ENCODE data around the gene PURA.

Gene PURA

DNA sequence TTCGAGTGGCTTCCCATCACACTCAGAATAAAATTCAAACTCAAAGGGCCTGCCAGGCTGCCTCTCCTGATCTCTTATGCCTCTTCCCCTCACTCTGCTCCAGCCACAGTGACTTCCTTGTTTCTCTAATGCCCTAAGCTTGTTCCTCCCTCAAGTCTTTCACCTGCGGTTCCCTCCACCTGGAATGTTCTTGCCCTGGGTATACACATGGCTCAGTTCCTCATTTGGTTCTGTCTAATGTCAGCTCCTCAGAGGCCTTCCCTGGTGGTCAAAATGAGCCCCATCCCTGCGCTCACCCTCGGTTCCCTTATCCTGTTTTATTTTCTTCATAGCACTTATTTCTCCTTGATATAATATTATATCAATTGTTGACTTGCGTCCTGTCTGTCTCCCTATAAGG, 48.4 kb downstream of the PURA start:
- Histone ChIP-seq H2BK120ac (ENCODE audit: low read depth, low read length) (no peak overlapping the region), H2BK15ac (replicated peaks; ENCODE audit: low read depth) (no peak overlapping the region), H3K23ac (ENCODE audit: low read length) (no peak overlapping the region), H2BK5ac (ENCODE audit: low read length) (no peak overlapping the region), H3K4me1 (ENCODE audit: control insufficient read depth, low read depth, low read length) (no peaks in the 10 kb centered on the region), H3K9ac (ENCODE audit: low read length) (no peak overlapping the region), H3K18ac (ENCODE audit: low read length) (no peak overlapping the region), H3K4me2 (ENCODE audit: low read length) (no peak overlapping the region), H3K4me3 (ENCODE audit: low read length) (no peak overlapping the region), H4K8ac (ENCODE audit: low read depth, low read length) (no peak overlapping the region), H3K27ac (ENCODE audit: low read depth, low read length) (no peak overlapping the region), H3K36me3 (ENCODE audit: control insufficient read depth, insufficient read depth, low read length) (no peaks in the 10 kb centered on the region), H4K5ac (ENCODE audit: low read length) (no peak overlapping the region), H3K56ac (ENCODE audit: low read length) (no peak overlapping the region), H2AK5ac (ENCODE audit: low read length) (no peak overlapping the region), H3K79me2 (ENCODE audit: control insufficient read depth, insufficient read depth, low read length) (no peaks in the 10 kb centered on the region), H3K27me3 (ENCODE audit: insufficient read depth, low read length, poor library complexity) (no peaks in the 10 kb centered on the region), H3K79me1 (ENCODE audit: low read length) (no peaks in the 10 kb centered on the region), H3K4ac (ENCODE audit: low read depth, low read length) (no peak overlapping the region)
- DNase-seq, result no peak
- WGBS (ENCODE audit: extremely low coverage, insufficient coverage, low lambda C conversion rate), result no CpG with 5 or more reads among the region's 5 CpGs

DNA sequence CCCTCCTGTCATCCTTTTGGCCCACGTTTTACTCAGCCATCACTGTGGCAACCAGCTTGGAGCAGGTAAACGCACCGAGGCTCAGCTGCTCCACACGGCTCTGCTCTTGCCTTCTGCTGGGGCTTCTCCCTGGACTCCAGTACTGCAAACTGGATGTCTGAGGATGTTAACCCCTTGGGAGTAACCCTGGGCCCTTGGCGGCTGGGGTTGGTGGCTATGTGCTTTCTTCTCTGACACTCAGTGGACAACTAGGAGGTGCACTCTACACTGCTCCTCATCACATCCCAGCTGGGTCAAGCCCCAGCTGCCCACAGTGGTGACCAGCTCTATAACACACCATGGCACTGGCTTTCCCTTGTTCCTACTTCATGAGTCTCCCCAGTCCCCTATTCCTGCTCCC, 48.9 kb downstream of the PURA start:
- H2BK5ac ChIP-seq (ENCODE audit: low read length), result no peak overlapping the region

DNA sequence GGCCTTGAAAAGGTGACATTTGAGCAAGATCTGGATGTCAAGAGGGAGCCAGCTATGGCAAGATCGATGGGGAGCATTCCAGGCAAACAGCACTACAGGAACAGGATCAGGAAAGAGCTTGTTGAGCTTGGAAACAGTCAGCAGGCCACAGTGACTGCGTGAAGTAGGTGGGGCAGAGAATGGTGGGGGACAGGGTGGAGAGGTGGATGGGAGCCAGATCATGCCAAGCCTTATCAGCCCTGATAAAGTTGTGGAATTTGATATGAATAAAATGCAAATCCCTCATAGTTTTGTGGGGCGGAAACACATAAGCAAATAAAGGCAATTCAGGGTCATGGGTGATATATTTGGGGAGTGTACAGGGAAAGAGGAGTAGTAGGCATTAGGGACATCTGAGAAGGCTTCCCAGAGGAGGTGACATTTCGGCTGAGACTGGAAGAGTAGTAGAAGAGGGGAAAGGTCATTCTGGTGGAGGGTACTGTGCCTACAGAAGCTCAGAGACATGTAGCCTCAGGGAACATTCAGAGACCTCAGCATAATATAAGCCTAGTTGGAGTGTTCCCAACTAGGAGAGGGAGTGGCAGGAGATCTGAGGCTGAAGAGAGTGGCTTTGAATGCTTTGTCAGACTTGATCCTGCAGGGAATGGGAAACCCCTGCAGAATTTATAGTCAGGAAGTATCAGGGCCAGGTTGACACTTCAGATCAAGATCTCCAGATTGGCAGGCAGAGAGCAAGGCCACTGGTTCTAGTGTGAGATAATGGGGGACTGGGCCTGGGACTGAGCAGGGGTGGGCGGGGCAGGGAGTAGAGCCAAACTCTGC, 51.4 kb downstream of the PURA start:
- no peak overlapping the region for H2BK5ac ChIP-seq (ENCODE audit: low read length)
- no peak overlapping the region for H3K23ac ChIP-seq (ENCODE audit: low read length)
- H4K8ac ChIP-seq (ENCODE audit: low read depth, low read length), result no peak overlapping the region
- no peak overlapping the region for H3K27ac ChIP-seq (ENCODE audit: low read depth, low read length)
- H3K9ac ChIP-seq (ENCODE audit: low read length), result no peak overlapping the region
- no peaks in the 10 kb centered on the region for H3K36me3 ChIP-seq (ENCODE audit: control insufficient read depth, insufficient read depth, low read length)
- no peak overlapping the region for H2BK120ac ChIP-seq (ENCODE audit: low read depth, low read length)
- no peak overlapping the region for H3K4ac ChIP-seq (ENCODE audit: low read depth, low read length)
- no peak overlapping the region for H3K56ac ChIP-seq (ENCODE audit: low read length)
- H3K79me2 ChIP-seq (ENCODE audit: control insufficient read depth, insufficient read depth, low read length), result no peaks in the 10 kb centered on the region
- H3K4me3 ChIP-seq (ENCODE audit: low read length), result no peak overlapping the region
- peak; percentile 54 for DNase-seq
- no peak overlapping the region for H2BK15ac ChIP-seq (replicated peaks; ENCODE audit: low read depth)
- no CpG with 5 or more reads among the region's 5 CpGs for WGBS (ENCODE audit: extremely low coverage, insufficient coverage, low lambda C conversion rate)
- no peak overlapping the region for H4K5ac ChIP-seq (ENCODE audit: low read length)
- no peaks in the 10 kb centered on the region for H3K79me1 ChIP-seq (ENCODE audit: low read length)
- H3K27me3 ChIP-seq (ENCODE audit: insufficient read depth, low read length, poor library complexity), result no peaks in the 10 kb centered on the region
- H3K4me1 ChIP-seq (ENCODE audit: control insufficient read depth, low read depth, low read length), result no peaks in the 10 kb centered on the region
- no peak overlapping the region for H3K18ac ChIP-seq (ENCODE audit: low read length)
- no peak overlapping the region for H2AK5ac ChIP-seq (ENCODE audit: low read length)
- no peak overlapping the region for H3K4me2 ChIP-seq (ENCODE audit: low read length)

More for the DNA sequence above, 48.9 kb downstream of the PURA start:
- no peak overlapping the region for H2AK5ac ChIP-seq (ENCODE audit: low read length)
- no peaks in the 10 kb centered on the region for H3K4me1 ChIP-seq (ENCODE audit: control insufficient read depth, low read depth, low read length)
- no peak overlapping the region for H3K4ac ChIP-seq (ENCODE audit: low read depth, low read length)
- H3K23ac ChIP-seq (ENCODE audit: low read length), result no peak overlapping the region
- H3K79me1 ChIP-seq (ENCODE audit: low read length), result no peaks in the 10 kb centered on the region
- no peak overlapping the region for H3K4me3 ChIP-seq (ENCODE audit: low read length)
- H3K18ac ChIP-seq (ENCODE audit: low read length), result no peak overlapping the region
- H3K27ac ChIP-seq (ENCODE audit: low read depth, low read length), result no peak overlapping the region
- no peak for DNase-seq
- no CpG with 5 or more reads among the region's 5 CpGs for WGBS (ENCODE audit: extremely low coverage, insufficient coverage, low lambda C conversion rate)
- no peak overlapping the region for H2BK120ac ChIP-seq (ENCODE audit: low read depth, low read length)
- no peak overlapping the region for H3K56ac ChIP-seq (ENCODE audit: low read length)
- no peak overlapping the region for H3K9ac ChIP-seq (ENCODE audit: low read length)
- H3K79me2 ChIP-seq (ENCODE audit: control insufficient read depth, insufficient read depth, low read length), result no peaks in the 10 kb centered on the region
- no peaks in the 10 kb centered on the region for H3K36me3 ChIP-seq (ENCODE audit: control insufficient read depth, insufficient read depth, low read length)
- H3K27me3 ChIP-seq (ENCODE audit: insufficient read depth, low read length, poor library complexity), result no peaks in the 10 kb centered on the region
- H4K5ac ChIP-seq (ENCODE audit: low read length), result no peak overlapping the region
- no peak overlapping the region for H2BK15ac ChIP-seq (replicated peaks; ENCODE audit: low read depth)
- no peak overlapping the region for H4K8ac ChIP-seq (ENCODE audit: low read depth, low read length)
- no peak overlapping the region for H3K4me2 ChIP-seq (ENCODE audit: low read length)

DNA sequence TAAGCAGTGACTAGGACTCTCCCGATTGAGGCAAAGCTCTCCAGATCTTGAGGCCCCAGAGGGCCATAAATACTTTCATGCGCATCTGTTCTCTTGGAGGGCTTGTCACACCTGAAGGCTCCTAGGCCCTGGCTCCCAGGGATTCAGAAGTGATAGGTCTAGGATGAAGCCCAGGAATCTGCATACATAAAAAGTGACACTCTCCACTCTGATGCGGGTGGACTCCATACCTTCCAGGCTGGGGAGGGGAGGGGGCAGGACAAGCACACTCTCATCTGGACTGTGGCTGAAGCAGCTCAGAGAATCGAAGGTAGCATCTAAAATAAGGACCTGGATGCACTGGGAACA, 52.0 kb downstream of the PURA start:
- Histone ChIP-seq H2BK15ac (replicated peaks; ENCODE audit: low read depth) (no peak overlapping the region), H3K27ac (ENCODE audit: low read depth, low read length) (no peak overlapping the region), H3K18ac (ENCODE audit: low read length) (no peak overlapping the region), H3K23ac (ENCODE audit: low read length) (no peak overlapping the region), H3K56ac (ENCODE audit: low read length) (no peak overlapping the region), H2AK5ac (ENCODE audit: low read length) (no peak overlapping the region), H3K79me1 (ENCODE audit: low read length) (no peaks in the 10 kb centered on the region), H3K27me3 (ENCODE audit: insufficient read depth, low read length, poor library complexity) (no peaks in the 10 kb centered on the region), H4K5ac (ENCODE audit: low read length) (no peak overlapping the region), H3K36me3 (ENCODE audit: control insufficient read depth, insufficient read depth, low read length) (no peaks in the 10 kb centered on the region), H3K9ac (ENCODE audit: low read length) (no peak overlapping the region), H3K4me2 (ENCODE audit: low read length) (no peak overlapping the region), H2BK5ac (ENCODE audit: low read length) (no peak overlapping the region), H3K4me1 (ENCODE audit: control insufficient read depth, low read depth, low read length) (no peaks in the 10 kb centered on the region), H3K4me3 (ENCODE audit: low read length) (no peak overlapping the region), H3K4ac (ENCODE audit: low read depth, low read length) (no peak overlapping the region), H3K79me2 (ENCODE audit: control insufficient read depth, insufficient read depth, low read length) (no peaks in the 10 kb centered on the region), H2BK120ac (ENCODE audit: low read depth, low read length) (no peak overlapping the region), H4K8ac (ENCODE audit: low read depth, low read length) (no peak overlapping the region)
- no peak for DNase-seq
- WGBS (ENCODE audit: extremely low coverage, insufficient coverage, low lambda C conversion rate), result no CpG with 5 or more reads among the region's 4 CpGs

DNA sequence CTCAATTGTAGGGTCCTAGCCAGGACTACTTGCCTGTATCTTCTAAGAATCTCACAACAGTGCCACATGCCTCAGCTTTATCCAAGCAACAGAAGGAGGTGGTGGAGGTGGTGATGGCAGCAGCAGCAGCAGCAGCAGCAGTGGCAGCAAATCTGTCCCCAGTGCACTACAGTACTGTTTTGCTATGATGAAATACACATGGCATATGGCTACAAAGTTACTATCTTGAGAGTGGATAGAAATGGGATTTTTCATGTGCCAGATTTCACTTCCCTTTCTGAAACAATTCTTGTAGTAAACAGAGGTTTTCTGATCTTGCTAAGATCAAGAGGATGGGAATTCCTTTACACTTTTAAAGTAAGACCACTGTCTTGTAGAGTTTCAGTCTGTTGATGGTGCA, 53.0 kb downstream of the PURA start:
- Histone ChIP-seq H2AK5ac (ENCODE audit: low read length) (no peak overlapping the region), H3K4ac (ENCODE audit: low read depth, low read length) (no peak overlapping the region), H3K4me1 (ENCODE audit: control insufficient read depth, low read depth, low read length) (no peaks in the 10 kb centered on the region), H3K36me3 (ENCODE audit: control insufficient read depth, insufficient read depth, low read length) (no peaks in the 10 kb centered on the region), H3K79me2 (ENCODE audit: control insufficient read depth, insufficient read depth, low read length) (no peaks in the 10 kb centered on the region), H3K56ac (ENCODE audit: low read length) (no peak overlapping the region), H3K27ac (ENCODE audit: low read depth, low read length) (no peak overlapping the region), H4K5ac (ENCODE audit: low read length) (no peak overlapping the region), H3K27me3 (ENCODE audit: insufficient read depth, low read length, poor library complexity) (no peaks in the 10 kb centered on the region), H3K18ac (ENCODE audit: low read length) (no peak overlapping the region), H4K8ac (ENCODE audit: low read depth, low read length) (no peak overlapping the region), H2BK15ac (replicated peaks; ENCODE audit: low read depth) (no peak overlapping the region), H3K79me1 (ENCODE audit: low read length) (no peaks in the 10 kb centered on the region), H3K4me3 (ENCODE audit: low read length) (no peak overlapping the region), H3K9ac (ENCODE audit: low read length) (no peak overlapping the region), H3K4me2 (ENCODE audit: low read length) (no peak overlapping the region), H2BK120ac (ENCODE audit: low read depth, low read length) (no peak overlapping the region), H3K23ac (ENCODE audit: low read length) (no peak overlapping the region), H2BK5ac (ENCODE audit: low read length) (no peak overlapping the region)
- no peak for DNase-seq

DNA sequence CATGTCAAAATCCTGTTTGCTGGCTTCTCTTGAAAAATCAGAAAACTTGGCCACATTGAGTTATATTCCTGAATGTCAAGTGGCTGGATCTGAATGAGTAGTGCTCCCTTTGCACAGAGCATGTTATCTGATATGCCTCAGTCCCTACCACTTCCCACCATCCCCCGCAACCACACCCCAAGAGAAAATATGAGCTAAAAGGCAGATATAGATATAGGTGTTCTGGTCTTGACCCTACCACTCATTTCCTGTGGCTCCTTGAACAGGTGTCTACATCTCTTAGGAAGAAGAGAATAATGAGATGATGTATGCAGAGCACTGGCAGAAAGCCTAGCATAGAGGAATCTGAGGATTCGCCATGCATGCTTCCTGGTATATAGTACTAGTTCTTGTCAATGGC, 54.5 kb downstream of the PURA start:
- no peaks in the 10 kb centered on the region for H3K27me3 ChIP-seq (ENCODE audit: insufficient read depth, low read length, poor library complexity)
- no peak for DNase-seq
- no peaks in the 10 kb centered on the region for H3K4me1 ChIP-seq (ENCODE audit: control insufficient read depth, low read depth, low read length)
- no peak overlapping the region for H3K56ac ChIP-seq (ENCODE audit: low read length)
- H3K4ac ChIP-seq (ENCODE audit: low read depth, low read length), result no peak overlapping the region
- no peak overlapping the region for H3K18ac ChIP-seq (ENCODE audit: low read length)
- no peak overlapping the region for H3K4me2 ChIP-seq (ENCODE audit: low read length)
- no peak overlapping the region for H3K9ac ChIP-seq (ENCODE audit: low read length)
- H3K4me3 ChIP-seq (ENCODE audit: low read length), result no peak overlapping the region
- H4K5ac ChIP-seq (ENCODE audit: low read length), result no peak overlapping the region
- H3K79me2 ChIP-seq (ENCODE audit: control insufficient read depth, insufficient read depth, low read length), result no peaks in the 10 kb centered on the region
- WGBS (ENCODE audit: extremely low coverage, insufficient coverage, low lambda C conversion rate), result no CpG with 5 or more reads among the region's 2 CpGs
- no peaks in the 10 kb centered on the region for H3K36me3 ChIP-seq (ENCODE audit: control insufficient read depth, insufficient read depth, low read length)
- H4K8ac ChIP-seq (ENCODE audit: low read depth, low read length), result no peak overlapping the region
- H2BK15ac ChIP-seq (replicated peaks; ENCODE audit: low read depth), result no peak overlapping the region
- H2AK5ac ChIP-seq (ENCODE audit: low read length), result no peak overlapping the region
- H2BK5ac ChIP-seq (ENCODE audit: low read length), result no peak overlapping the region
- no peak overlapping the region for H3K23ac ChIP-seq (ENCODE audit: low read length)
- H2BK120ac ChIP-seq (ENCODE audit: low read depth, low read length), result no peak overlapping the region
- no peak overlapping the region for H3K27ac ChIP-seq (ENCODE audit: low read depth, low read length)
- no peaks in the 10 kb centered on the region for H3K79me1 ChIP-seq (ENCODE audit: low read length)

All from mesendoderm (in vitro differentiated cells).